HG02840 (cell line): ENCODE results near the gene RANBP17.
"Not testable (repeated sequence)": the region's sequence is repeated elsewhere in the genome, so short reads cannot be mapped to it uniquely, and the experiment has no call there.

Experiments
- ATAC-seq: cut with Tn5 transposase; IDR thresholded peaks from one replicate; pipeline ENCODE4 v1.9.1; 2021; ENCODE audit warnings: mild to moderate bottlenecking, moderate library complexity, moderate number of reproducible peaks; ENCODE audit not compliant: unreplicated experiment, low FRiP score

The RANBP17 gene

GRCh38 chr5:171142617-171143016 is 280.8 kb downstream of the RANBP17 start:
- ATAC-seq = no peak

GRCh38 chr5:171143171-171143570 is 281.4 kb downstream of the RANBP17 start:
- ATAC-seq = no peak

DNA sequence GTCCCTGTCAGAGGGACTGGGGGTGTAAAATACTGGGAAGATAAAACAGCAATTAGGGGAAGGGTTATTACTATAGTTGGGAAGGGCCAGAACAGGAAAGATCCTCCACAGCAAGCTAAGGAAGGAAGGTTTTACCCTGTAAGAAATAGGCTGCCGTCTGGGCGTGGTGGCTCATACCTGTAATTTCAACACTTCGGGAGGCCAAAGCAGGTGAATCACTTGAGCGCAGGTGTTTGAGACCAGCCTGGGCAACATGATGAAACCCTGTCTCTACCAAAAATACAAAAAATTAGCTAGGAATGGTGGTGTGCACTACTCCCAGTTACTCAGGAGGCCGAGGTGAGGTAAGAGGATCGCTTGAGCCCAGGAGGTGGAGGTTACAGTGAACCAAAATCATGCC is 282.1 kb downstream of the RANBP17 start:
- no peak for ATAC-seq

DNA sequence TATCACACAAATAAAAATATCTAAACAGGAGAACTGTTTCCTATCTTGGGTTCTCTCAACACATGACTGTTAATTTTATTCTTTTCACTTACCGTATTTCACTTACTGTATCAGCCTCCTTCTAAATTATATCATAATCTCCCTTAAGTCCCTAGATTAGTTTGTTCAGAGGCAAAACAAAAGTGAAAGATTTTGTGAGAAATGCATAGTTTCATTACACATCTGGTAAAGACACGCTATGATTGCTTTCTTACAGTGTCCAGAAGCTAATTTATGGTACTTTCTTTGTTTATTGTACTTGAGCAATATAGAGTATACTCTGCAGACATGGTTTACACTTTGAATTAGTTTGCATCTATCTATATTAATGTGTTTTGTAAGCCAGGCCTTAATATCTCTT is 287.5 kb downstream of the RANBP17 start:
- ATAC-seq = no peak

DNA sequence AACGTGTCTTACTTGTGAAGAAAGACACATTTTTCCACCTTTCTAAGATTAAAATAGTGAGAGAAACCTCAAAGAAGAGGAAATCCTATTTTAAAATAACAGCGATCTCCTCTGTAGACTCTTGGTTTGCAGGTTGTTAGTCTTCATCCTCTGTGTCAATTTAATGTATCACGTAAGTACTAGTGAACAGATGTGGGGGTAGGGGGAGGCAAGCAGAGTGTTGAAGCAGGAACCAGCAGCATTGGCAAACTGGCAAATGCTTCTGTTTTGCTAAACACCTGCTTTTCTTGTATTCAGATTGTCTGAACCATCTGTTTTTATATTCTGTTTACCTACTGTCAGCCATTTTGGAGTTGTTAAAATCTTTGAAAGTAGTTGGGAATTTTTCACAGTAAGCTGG is 288.0 kb downstream of the RANBP17 start:
- no peak for ATAC-seq

DNA sequence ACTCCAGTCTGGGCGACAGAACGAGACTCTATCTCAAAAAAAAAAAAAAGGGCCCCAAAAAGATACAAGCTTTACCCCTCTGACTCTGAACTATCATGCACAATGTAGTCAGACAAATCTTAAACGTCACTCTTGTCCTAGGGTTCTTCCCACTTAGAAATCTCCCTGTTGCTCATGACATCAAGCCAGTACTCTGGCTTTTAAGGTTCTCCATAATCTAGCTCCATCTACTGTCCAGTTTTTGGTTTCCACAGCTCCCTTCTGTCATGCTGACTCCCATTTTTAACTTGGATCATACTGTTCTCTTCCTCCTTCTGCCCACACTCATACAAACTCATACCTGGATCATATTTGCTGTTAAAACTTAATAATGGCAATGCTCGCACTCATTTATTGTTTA is 290.6 kb downstream of the RANBP17 start:
- no peak for ATAC-seq

- ATAC-seq = no peak
Measured at GRCh38 chr5:171155621-171156020, 293.8 kb downstream of the RANBP17 start.

DNA sequence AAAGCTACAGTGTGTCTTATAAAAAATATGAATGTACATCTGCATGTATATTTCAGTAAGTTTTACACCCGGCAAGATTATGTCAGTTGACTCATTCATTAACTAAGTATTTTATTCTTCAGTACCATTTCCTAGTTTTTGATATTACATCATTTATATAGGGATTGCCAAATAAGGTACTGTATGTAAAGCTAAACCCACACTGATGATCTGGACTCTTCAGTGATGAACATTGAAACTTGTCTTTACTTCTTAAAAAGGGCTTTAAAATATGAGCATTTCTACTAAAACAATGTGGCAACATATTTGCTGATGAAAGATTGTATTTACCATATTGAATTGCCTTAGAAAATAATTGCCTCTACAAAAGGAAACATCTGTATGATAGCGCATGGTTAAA is 295.5 kb downstream of the RANBP17 start:
- no peak for ATAC-seq

GRCh38 chr5:171157775-171158174 is 296.0 kb downstream of the RANBP17 start:
- ATAC-seq = no peak

DNA sequence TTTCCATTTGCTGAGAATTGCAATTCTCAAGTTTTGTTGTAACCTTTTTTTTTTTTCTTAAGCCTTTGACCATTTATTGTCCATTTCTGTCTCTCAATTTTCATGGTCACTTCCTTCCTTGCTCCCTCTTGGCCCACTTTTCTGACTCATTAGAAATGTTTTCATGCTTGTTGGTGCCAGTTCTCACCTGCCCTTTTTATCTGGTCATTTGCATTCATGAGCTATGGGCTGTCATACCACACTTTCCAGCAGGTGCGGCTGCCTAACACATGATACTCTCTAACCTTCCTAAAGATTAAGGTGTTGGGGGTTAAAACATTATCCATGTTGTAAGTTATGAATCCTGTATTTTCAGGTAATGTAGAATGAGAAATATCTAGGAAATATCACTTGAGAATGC is 296.8 kb downstream of the RANBP17 start:
- no peak for ATAC-seq

GRCh38 chr5:171162165-171162564 is 300.3 kb downstream of the RANBP17 start:
- ATAC-seq = no peak

DNA sequence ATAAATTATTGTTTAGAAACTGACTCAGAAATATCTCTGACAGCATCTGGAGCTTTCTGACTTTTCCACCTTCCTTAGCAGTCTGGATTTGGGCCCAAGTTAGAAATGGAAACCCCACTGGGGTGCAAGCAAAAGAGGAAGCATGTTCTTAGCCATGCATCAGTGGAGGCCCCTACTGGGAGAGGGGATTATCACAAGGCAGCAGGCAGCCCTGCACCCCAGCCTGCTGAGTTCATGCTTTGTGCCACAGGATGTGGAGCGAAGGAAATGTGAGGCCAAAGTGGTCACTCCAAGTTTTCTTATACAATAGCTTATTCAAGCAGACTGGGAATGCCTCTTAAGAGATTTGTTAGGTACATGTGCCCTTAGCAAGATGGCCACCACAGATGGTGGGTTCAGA is 300.8 kb downstream of the RANBP17 start:
- no peak for ATAC-seq

GRCh38 chr5:171166766-171167165 is 304.9 kb downstream of the RANBP17 start:
- ATAC-seq = no peak

DNA sequence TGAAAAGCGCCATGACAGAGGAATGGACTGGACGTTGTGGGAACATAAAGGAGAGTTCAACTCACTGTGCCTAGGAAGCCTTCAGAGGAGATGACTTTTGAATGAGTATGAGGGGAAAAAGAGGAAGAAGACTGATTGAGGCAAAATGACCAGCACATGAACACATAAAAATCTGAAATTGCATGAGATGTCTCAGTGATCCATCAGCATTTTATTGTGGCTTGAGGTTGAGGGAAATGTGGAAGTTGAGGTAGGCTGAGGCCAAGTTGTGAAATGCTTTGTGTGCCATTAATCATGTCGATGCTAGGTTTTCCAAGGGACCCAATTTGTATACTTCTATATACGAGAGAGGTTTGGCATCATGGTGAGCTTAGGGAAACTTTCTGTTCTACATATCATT is 306.4 kb downstream of the RANBP17 start:
- no peak for ATAC-seq

DNA sequence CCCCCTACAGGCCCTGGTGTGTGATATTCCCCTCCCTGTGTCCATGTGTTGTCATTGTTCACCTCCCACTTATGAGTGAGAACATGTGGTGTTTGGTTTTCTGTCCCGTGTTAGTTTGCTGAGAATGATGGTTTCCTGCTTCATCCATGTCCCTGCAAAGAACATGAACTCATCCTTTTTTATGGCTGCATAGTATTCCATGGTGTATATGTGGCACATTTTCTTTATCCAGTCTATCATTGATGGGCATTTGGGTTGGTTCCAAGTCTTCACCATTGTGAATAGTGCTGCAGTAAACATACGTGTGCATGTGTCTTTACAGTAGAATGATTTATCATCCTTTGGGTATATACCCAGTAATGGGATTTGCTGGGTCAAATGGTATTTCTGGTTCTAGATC is 313.1 kb downstream of the RANBP17 start:
- ATAC-seq = not testable (repeated sequence)

DNA sequence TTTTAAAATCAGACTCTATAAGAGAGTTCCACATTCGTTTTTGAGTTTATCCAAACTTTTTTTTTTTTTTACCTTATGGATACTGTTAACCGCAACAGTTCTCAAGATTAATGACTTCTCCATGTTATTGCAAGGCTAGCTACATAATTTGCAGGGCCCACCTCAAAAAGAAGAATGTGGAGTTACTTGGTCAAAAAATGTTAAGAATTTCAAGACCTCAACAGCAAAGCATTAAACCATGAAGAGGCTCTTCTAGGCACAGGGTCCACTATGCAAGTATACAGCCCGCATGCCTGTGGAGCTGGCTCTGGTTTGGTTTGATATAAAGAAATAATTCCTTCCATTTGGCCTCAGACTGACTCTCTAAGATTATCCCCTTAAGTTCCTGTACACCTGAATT is 313.9 kb downstream of the RANBP17 start:
- no peak for ATAC-seq

- not testable (repeated sequence) for ATAC-seq
Measured at GRCh38 chr5:171178190-171178589, 316.4 kb downstream of the RANBP17 start.

DNA sequence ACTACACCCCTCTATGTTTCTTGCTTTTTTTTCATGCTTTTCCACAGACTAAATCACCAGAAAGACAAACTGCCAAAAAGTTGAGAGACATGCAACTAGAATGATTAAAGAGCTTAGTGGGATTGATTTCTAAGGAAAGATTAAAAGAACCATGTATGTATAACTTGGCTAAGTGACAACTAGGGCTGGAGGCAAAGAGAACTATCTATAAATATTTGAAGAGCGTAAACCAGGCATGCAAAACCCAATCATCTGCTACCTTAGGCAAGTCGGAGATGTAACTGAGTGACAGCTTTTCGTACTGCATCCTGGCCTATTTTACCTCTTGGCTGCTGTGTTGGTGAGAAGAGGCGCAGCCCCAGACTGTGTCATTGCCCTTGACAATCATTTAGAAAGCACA is 326.2 kb downstream of the RANBP17 start:
- ATAC-seq = no peak

GRCh38 chr5:171189442-171189841 is 327.6 kb downstream of the RANBP17 start:
- no peak for ATAC-seq

DNA sequence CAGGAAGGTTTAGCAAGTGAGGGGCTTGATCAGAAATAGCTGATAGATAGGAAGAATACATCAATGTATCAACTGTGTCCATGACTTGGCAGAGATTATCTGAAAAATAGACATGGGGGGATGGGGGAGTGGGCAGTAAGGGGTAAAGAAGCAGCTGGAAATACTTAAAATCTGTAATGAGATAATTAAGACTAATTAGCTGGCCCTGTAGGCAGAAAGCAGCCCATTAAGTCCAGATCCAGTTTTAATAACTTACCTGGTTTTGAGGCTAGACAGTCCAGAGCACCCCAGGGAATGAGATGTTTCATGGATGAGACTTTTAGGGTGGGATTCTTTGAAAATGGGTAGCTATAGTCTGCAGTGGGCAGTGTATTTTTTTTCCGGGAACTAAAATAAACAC is 330.3 kb downstream of the RANBP17 start:
- ATAC-seq = no peak

DNA sequence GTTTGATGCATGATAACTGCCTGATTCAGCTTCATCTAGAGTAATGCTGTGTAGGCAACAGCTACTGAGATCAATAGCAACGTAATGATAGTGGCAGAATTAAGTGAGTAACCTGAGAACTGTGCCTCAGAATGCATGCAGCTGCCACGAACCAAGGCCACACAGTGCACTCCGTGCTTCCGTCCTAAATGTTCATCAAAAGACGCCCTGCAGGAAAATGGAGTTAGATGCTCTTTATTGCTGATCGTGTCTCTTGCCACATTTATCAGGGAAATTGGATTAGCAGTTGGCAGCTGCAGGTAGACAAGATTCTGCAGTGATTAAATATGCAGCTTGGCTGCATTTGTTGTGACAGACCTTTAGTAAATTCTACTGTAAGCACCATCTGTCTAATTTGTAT is 339.5 kb downstream of the RANBP17 start:
- ATAC-seq = no peak

GRCh38 chr5:171205375-171205774 is 343.6 kb downstream of the RANBP17 start:
- no peak for ATAC-seq

DNA sequence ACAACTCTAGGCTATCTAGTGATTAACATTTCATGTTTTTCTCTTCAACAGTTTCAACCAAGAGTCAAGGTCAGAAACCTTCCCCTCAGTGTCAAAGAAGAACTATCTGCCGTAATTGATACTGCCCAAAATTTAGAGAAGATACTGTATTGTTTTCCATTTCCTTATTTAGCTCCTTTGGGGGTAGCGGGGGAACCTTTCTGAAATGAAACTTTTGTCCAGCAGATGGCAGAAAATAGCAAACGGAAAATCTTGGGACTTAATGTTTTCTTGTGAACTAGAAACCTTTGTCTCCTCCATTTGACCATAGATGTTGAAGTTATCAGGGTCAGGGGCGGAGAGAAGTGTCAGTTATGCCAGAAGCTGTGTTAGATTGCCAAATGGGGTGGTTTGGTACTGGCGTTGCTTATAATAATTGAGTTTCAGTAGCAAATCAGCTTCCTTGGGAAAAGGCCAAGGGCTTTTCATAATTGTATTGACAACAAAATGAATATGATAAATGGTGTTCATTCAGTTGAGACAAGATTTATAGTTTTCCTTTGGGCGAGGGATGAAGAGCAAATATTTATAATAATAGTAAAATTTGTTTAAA is 345.5 kb downstream of the RANBP17 start:
- no peak for ATAC-seq
